GM23338 (cell line): ENCODE data around the gene PPP2R5C. TPM values are rescaled to one million over a fixed set of nuclear protein-coding genes. Genes with fewer than 3 reads are reported as not detected.

Experiments
- ATAC-seq: fragments of 200-7000 bp; cut with Tn5 transposase; 3 replicates; pipeline ENCODE4 v1.9.1; 2020
- DNase-seq: peaks from one replicate; pipeline ENCODE4 v3.0.0-alpha.2; 2015; ENCODE audit warnings: low spot score
- H2AFZ ChIP-seq: fragments of 200-600 bp; sonication (generic); 2 replicates; pipeline ENCODE4 v1.8.0; 2016; ENCODE audit warnings: antibody characterized with exemption, mild to moderate bottlenecking, moderate library complexity
- H3F3A ChIP-seq: fragments of 200-600 bp; sonication (generic); replicated peaks from 2 replicates; pipeline ENCODE4 v1.8.0; 2017; ENCODE audit warnings: antibody characterized with exemption, mixed run types, low read depth
- H3K27ac ChIP-seq: fragments of 200-600 bp; sonication (generic); 2 replicates; pipeline ENCODE4 v1.6.1; 2016; ENCODE audit warnings: low read depth
- H3K27me3 ChIP-seq: fragments of 200-600 bp; sonication (generic); 2 replicates; pipeline ENCODE4 v1.8.0; 2016; ENCODE audit warnings: mild to moderate bottlenecking, mixed run types, moderate library complexity; ENCODE audit not compliant: insufficient read depth
- H3K36me3 ChIP-seq: fragments of 200-600 bp; sonication (generic); 2 replicates; pipeline ENCODE4 v1.8.0; 2016; ENCODE audit warnings: mild to moderate bottlenecking; ENCODE audit not compliant: insufficient read depth
- H3K4me1 ChIP-seq: fragments of 200-600 bp; sonication (generic); 2 replicates; pipeline ENCODE4 v1.8.0; 2016; ENCODE audit warnings: mild to moderate bottlenecking, moderate library complexity; ENCODE audit not compliant: insufficient read depth
- H3K4me2 ChIP-seq: fragments of 200-600 bp; sonication (generic); 2 replicates; pipeline ENCODE4 v1.7.1; 2017; ENCODE audit warnings: mixed run types
- H3K4me3 ChIP-seq: fragments of 200-600 bp; sonication (generic); 2 replicates; pipeline ENCODE4 v1.6.1; 2016; ENCODE audit warnings: mixed run types
- H3K79me2 ChIP-seq: fragments of 200-600 bp; sonication (generic); replicated peaks from 2 replicates; pipeline ENCODE4 v1.8.0; 2017; ENCODE audit warnings: mild to moderate bottlenecking; ENCODE audit not compliant: insufficient read depth
- H3K9me2 ChIP-seq: fragments of 200-600 bp; sonication (generic); 2 replicates; pipeline ENCODE4 v1.8.0; 2017; ENCODE audit not compliant: insufficient read depth
- H4K20me1 ChIP-seq: fragments of 200-600 bp; sonication (generic); replicated peaks from 2 replicates; pipeline ENCODE4 v1.8.0; 2017; ENCODE audit warnings: mild to moderate bottlenecking; ENCODE audit not compliant: insufficient read depth
- H3K27ac Mint-ChIP-seq: 2 replicates; pipeline ENCODE4 v1.8.0; 2020; ENCODE audit warnings: inconsistent platforms, mild to moderate bottlenecking, moderate library complexity, mixed read lengths
- H3K27me3 Mint-ChIP-seq: 3 replicates; pipeline ENCODE4 v1.8.0; 2022; ENCODE audit warnings: low read depth, mild to moderate bottlenecking, moderate library complexity, mixed read lengths, inconsistent platforms; ENCODE audit not compliant: insufficient read depth, poor library complexity
- H3K36me3 Mint-ChIP-seq: 3 replicates; pipeline ENCODE4 v1.8.0; 2021; ENCODE audit warnings: low read depth, mild to moderate bottlenecking, inconsistent platforms, moderate library complexity, mixed read lengths
- H3K4me1 Mint-ChIP-seq: 3 replicates; pipeline ENCODE4 v1.8.0; 2020; ENCODE audit warnings: mild to moderate bottlenecking, inconsistent platforms, mixed read lengths
- H3K4me3 Mint-ChIP-seq: 3 replicates; pipeline ENCODE4 v1.8.0; 2021; ENCODE audit warnings: moderate library complexity, mild to moderate bottlenecking, inconsistent platforms, mixed read lengths
- H3K9me3 Mint-ChIP-seq: 3 replicates; pipeline ENCODE4 v1.8.0; 2020; ENCODE audit warnings: moderate library complexity, mild to moderate bottlenecking, inconsistent platforms, mixed read lengths
- CREB1 ChIP-seq: fragments of 250-450 bp; sonication (Bioruptor Pico); IDR thresholded peaks from 2 replicates; pipeline ENCODE4 v1.5.0; 2020; ENCODE audit warnings: low read depth, mild to moderate bottlenecking, moderate library complexity
- EZH2 ChIP-seq: fragments of 200-600 bp; sonication (generic); IDR thresholded peaks from one replicate; pipeline ENCODE4 v1.8.0; 2017; ENCODE audit warnings: antibody characterized with exemption, mild to moderate bottlenecking, low read depth; ENCODE audit not compliant: unreplicated experiment
- EZH2phosphoT487 ChIP-seq: fragments of 200-600 bp; sonication (generic); IDR thresholded peaks from one replicate; pipeline ENCODE4 v1.8.1; 2018; ENCODE audit warnings: antibody characterized with exemption; ENCODE audit not compliant: unreplicated experiment
- JUNB ChIP-seq: IDR thresholded peaks from one replicate; pipeline ENCODE4 v1.6.1; 2016; ENCODE audit warnings: antibody characterized with exemption; ENCODE audit not compliant: unreplicated experiment
- NANOG ChIP-seq: IDR thresholded peaks from 2 replicates; pipeline ENCODE4 v1.6.1; 2016; ENCODE audit warnings: antibody characterized with exemption, borderline replicate concordance
- POLR2AphosphoS5 ChIP-seq: IDR thresholded peaks from 2 replicates; pipeline ENCODE4 v1.6.1; 2016; ENCODE audit warnings: antibody characterized with exemption, low read depth
- STAT1 ChIP-seq: IDR thresholded peaks from one replicate; pipeline ENCODE4 v1.6.1; 2016; ENCODE audit warnings: antibody characterized with exemption; ENCODE audit not compliant: unreplicated experiment
- ZNF114 ChIP-seq: fragments of 250-450 bp; sonication (Bioruptor Pico); IDR thresholded peaks from 2 replicates; pipeline ENCODE4 v1.5.0; 2020; ENCODE audit warnings: mild to moderate bottlenecking, moderate library complexity
- ZNF331 ChIP-seq: fragments of 250-450 bp; sonication (Bioruptor Pico); IDR thresholded peaks from 2 replicates; pipeline ENCODE4 v1.5.0; 2020; ENCODE audit warnings: low read depth, mild to moderate bottlenecking, moderate library complexity
- polyA plus RNA-seq: library from polyadenylated mRNA; unstranded; fragments of >200 nt; fragmentation: Nextera tagmentation; extraction: Ambion mirVana; gene quantifications from 2 replicates; pipeline ENCODE4 v1.2.1, GENCODE V29; 2016
- total RNA-seq: library from RNA; depleted of rRNA; stranded (reverse); fragments of >200 nt; shearing (Covaris generic); gene quantifications from 2 replicates; pipeline ENCODE4 v1.2.3, GENCODE V29; 2014
- TF ChIP-seq, protein P1 (sequence below): IDR thresholded peaks from one replicate; pipeline ENCODE4 v1.6.1; 2018; ENCODE audit warnings: antibody characterized with exemption; ENCODE audit not compliant: unreplicated experiment
- TF ChIP-seq, protein P2 (sequence below): fragments of 250-450 bp; sonication (Bioruptor Pico); IDR thresholded peaks from 2 replicates; pipeline ENCODE4 v1.5.0; 2020; ENCODE audit warnings: mild to moderate bottlenecking, moderate library complexity
- TF ChIP-seq, protein P3 (sequence below), 2 experiments: fragments of 200-600 bp in 1 of 2; sonication (generic) in 1 of 2; conservative IDR thresholded peaks; 2 replicates each; pipeline versions ENCODE4 v1.5.1 to v1.6.1; 2016 to 2017; ENCODE audit warnings: antibody characterized with exemption in 2 of 2, low read depth in 2 of 2, mild to moderate bottlenecking in 2 of 2, moderate library complexity in 1 of 2
- TF ChIP-seq, protein P4 (sequence below): IDR thresholded peaks from 2 replicates; pipeline ENCODE4 v1.6.1; 2016; ENCODE audit warnings: antibody characterized with exemption

PPP2R5C gene
- total and polyA plus RNA-seq, 2 experiments from 2014 or later = 75.4 to 79.7 TPM

GRCh38 chr14:101726954-101727302, 34.6 kb upstream of the PPP2R5C start:
- peaks cover 12% of the 10 kb centered on the region for H3K4me1 ChIP-seq
- H4K20me1 ChIP-seq = no peaks in the 10 kb centered on the region
- no peak overlapping the region for H3K27ac ChIP-seq
- no peaks in the 10 kb centered on the region for H3K36me3 ChIP-seq
- no peaks in the 10 kb centered on the region for H3K27me3 ChIP-seq
- H3K4me2 ChIP-seq = no peak overlapping the region
- H3K36me3 Mint-ChIP-seq = no peaks in the 10 kb centered on the region
- peaks cover 4% of the 10 kb centered on the region for H3K9me3 Mint-ChIP-seq
- peaks cover 11% of the 10 kb centered on the region for H3K27me3 Mint-ChIP-seq
- no peak overlapping the region for H3K4me3 Mint-ChIP-seq
- H3K4me1 Mint-ChIP-seq = peaks cover 21% of the 10 kb centered on the region
- DNase-seq (no peak), ATAC-seq (no peak)
- H2AFZ ChIP-seq = no peak overlapping the region
- no peak overlapping the region for H3K27ac Mint-ChIP-seq
- H3K79me2 ChIP-seq = no peaks in the 10 kb centered on the region
- peaks cover 12% of the 10 kb centered on the region for H3K9me2 ChIP-seq
- no peak overlapping the region for H3K4me3 ChIP-seq
- H3F3A ChIP-seq = no peaks in the 10 kb centered on the region
- TF ChIP-seq NANOG (no peak), JUNB (no peak), STAT1 (no peak), POLR2AphosphoS5 (no peak), CREB1 (CRISPR knock-in tag) (no peak), EZH2 (no peak), ZNF114 (CRISPR knock-in tag) (no peak), EZH2phosphoT487 (no peak), ZNF331 (CRISPR knock-in tag) (no peak)
- TF ChIP-seq, protein P1, sequence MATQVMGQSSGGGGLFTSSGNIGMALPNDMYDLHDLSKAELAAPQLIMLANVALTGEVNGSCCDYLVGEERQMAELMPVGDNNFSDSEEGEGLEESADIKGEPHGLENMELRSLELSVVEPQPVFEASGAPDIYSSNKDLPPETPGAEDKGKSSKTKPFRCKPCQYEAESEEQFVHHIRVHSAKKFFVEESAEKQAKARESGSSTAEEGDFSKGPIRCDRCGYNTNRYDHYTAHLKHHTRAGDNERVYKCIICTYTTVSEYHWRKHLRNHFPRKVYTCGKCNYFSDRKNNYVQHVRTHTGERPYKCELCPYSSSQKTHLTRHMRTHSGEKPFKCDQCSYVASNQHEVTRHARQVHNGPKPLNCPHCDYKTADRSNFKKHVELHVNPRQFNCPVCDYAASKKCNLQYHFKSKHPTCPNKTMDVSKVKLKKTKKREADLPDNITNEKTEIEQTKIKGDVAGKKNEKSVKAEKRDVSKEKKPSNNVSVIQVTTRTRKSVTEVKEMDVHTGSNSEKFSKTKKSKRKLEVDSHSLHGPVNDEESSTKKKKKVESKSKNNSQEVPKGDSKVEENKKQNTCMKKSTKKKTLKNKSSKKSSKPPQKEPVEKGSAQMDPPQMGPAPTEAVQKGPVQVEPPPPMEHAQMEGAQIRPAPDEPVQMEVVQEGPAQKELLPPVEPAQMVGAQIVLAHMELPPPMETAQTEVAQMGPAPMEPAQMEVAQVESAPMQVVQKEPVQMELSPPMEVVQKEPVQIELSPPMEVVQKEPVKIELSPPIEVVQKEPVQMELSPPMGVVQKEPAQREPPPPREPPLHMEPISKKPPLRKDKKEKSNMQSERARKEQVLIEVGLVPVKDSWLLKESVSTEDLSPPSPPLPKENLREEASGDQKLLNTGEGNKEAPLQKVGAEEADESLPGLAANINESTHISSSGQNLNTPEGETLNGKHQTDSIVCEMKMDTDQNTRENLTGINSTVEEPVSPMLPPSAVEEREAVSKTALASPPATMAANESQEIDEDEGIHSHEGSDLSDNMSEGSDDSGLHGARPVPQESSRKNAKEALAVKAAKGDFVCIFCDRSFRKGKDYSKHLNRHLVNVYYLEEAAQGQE = no peak
- TF ChIP-seq, protein P2, sequence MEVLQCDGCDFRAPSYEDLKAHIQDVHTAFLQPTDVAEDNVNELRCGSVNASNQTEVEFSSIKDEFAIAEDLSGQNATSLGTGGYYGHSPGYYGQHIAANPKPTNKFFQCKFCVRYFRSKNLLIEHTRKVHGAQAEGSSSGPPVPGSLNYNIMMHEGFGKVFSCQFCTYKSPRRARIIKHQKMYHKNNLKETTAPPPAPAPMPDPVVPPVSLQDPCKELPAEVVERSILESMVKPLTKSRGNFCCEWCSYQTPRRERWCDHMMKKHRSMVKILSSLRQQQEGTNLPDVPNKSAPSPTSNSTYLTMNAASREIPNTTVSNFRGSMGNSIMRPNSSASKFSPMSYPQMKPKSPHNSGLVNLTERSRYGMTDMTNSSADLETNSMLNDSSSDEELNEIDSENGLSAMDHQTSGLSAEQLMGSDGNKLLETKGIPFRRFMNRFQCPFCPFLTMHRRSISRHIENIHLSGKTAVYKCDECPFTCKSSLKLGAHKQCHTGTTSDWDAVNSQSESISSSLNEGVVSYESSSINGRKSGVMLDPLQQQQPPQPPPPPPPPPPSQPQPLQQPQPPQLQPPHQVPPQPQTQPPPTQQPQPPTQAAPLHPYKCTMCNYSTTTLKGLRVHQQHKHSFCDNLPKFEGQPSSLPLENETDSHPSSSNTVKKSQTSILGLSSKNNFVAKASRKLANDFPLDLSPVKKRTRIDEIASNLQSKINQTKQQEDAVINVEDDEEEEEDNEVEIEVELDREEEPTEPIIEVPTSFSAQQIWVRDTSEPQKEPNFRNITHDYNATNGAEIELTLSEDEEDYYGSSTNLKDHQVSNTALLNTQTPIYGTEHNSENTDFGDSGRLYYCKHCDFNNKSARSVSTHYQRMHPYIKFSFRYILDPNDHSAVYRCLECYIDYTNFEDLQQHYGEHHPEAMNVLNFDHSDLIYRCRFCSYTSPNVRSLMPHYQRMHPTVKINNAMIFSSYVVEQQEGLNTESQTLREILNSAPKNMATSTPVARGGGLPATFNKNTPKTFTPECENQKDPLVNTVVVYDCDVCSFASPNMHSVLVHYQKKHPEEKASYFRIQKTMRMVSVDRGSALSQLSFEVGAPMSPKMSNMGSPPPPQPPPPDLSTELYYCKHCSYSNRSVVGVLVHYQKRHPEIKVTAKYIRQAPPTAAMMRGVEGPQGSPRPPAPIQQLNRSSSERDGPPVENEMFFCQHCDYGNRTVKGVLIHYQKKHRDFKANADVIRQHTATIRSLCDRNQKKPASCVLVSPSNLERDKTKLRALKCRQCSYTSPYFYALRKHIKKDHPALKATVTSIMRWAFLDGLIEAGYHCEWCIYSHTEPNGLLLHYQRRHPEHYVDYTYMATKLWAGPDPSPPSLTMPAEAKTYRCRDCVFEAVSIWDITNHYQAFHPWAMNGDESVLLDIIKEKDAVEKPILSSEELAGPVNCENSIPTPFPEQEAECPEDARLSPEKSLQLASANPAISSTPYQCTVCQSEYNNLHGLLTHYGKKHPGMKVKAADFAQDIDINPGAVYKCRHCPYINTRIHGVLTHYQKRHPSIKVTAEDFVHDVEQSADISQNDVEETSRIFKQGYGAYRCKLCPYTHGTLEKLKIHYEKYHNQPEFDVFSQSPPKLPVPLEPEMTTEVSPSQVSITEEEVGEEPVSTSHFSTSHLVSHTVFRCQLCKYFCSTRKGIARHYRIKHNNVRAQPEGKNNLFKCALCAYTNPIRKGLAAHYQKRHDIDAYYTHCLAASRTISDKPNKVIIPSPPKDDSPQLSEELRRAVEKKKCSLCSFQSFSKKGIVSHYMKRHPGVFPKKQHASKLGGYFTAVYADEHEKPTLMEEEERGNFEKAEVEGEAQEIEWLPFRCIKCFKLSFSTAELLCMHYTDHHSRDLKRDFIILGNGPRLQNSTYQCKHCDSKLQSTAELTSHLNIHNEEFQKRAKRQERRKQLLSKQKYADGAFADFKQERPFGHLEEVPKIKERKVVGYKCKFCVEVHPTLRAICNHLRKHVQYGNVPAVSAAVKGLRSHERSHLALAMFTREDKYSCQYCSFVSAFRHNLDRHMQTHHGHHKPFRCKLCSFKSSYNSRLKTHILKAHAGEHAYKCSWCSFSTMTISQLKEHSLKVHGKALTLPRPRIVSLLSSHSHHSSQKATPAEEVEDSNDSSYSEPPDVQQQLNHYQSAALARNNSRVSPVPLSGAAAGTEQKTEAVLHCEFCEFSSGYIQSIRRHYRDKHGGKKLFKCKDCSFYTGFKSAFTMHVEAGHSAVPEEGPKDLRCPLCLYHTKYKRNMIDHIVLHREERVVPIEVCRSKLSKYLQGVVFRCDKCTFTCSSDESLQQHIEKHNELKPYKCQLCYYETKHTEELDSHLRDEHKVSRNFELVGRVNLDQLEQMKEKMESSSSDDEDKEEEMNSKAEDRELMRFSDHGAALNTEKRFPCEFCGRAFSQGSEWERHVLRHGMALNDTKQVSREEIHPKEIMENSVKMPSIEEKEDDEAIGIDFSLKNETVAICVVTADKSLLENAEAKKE (CRISPR knock-in tag) = no peak
- TF ChIP-seq, protein P3, sequence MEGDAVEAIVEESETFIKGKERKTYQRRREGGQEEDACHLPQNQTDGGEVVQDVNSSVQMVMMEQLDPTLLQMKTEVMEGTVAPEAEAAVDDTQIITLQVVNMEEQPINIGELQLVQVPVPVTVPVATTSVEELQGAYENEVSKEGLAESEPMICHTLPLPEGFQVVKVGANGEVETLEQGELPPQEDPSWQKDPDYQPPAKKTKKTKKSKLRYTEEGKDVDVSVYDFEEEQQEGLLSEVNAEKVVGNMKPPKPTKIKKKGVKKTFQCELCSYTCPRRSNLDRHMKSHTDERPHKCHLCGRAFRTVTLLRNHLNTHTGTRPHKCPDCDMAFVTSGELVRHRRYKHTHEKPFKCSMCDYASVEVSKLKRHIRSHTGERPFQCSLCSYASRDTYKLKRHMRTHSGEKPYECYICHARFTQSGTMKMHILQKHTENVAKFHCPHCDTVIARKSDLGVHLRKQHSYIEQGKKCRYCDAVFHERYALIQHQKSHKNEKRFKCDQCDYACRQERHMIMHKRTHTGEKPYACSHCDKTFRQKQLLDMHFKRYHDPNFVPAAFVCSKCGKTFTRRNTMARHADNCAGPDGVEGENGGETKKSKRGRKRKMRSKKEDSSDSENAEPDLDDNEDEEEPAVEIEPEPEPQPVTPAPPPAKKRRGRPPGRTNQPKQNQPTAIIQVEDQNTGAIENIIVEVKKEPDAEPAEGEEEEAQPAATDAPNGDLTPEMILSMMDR (conservative IDR thresholded peaks at IDR 0.05; ENCODE audit: low read depth in 2 of 2) = no peak
- TF ChIP-seq, protein P4, sequence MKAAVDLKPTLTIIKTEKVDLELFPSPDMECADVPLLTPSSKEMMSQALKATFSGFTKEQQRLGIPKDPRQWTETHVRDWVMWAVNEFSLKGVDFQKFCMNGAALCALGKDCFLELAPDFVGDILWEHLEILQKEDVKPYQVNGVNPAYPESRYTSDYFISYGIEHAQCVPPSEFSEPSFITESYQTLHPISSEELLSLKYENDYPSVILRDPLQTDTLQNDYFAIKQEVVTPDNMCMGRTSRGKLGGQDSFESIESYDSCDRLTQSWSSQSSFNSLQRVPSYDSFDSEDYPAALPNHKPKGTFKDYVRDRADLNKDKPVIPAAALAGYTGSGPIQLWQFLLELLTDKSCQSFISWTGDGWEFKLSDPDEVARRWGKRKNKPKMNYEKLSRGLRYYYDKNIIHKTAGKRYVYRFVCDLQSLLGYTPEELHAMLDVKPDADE = no peak
